NT2/D1 (cell line): ENCODE data around the gene PTPRO.

Experiments
- DNase-seq: peaks from one replicate; pipeline ENCODE4 v3.0.0-alpha.2; 2011; ENCODE audit warnings: low read depth, low spot score
- H3K27me3 ChIP-seq: 2 replicates; pipeline ENCODE4 v1.6.0; 2011; ENCODE audit warnings: mild to moderate bottlenecking; ENCODE audit not compliant: insufficient read length, insufficient read depth
- H3K36me3 ChIP-seq: 2 replicates; pipeline ENCODE4 v1.6.1; 2011; ENCODE audit warnings: mild to moderate bottlenecking, low read length, mixed read lengths; ENCODE audit not compliant: insufficient read depth, insufficient read length
- H3K4me1 ChIP-seq: 2 replicates; pipeline ENCODE4 v1.5.1; 2011; ENCODE audit not compliant: insufficient read depth, insufficient read length
- H3K4me3 ChIP-seq: 2 replicates; pipeline ENCODE4 v1.5.1; 2011; ENCODE audit warnings: low read depth; ENCODE audit not compliant: insufficient read length
- H3K9ac ChIP-seq: 2 replicates; pipeline ENCODE4 v1.6.0; 2011; ENCODE audit warnings: low read depth; ENCODE audit not compliant: insufficient read length
- H3K9me3 ChIP-seq: 2 replicates; pipeline ENCODE4 v1.5.1; 2011; ENCODE audit warnings: mild to moderate bottlenecking, low read length; ENCODE audit not compliant: insufficient read depth
- SUZ12 ChIP-seq: IDR thresholded peaks from 2 replicates; pipeline ENCODE4 v1.6.1; 2011; ENCODE audit not compliant: insufficient read length, insufficient read depth; ENCODE audit errors: extremely low read depth
- YY1 ChIP-seq: IDR thresholded peaks from 2 replicates; pipeline ENCODE4 v1.6.1; 2011; ENCODE audit not compliant: insufficient read length, insufficient read depth
- ZNF274 ChIP-seq: IDR thresholded peaks from 2 replicates; pipeline ENCODE4 v1.6.1; 2011; ENCODE audit warnings: mild to moderate bottlenecking, low read depth, low read length

PTPRO gene

GRCh38 chr12:15632708-15633107 lies 310.4 kb downstream of the PTPRO start:
- H3K9me3 ChIP-seq, result no peaks in the 10 kb centered on the region
- no peak overlapping the region for H3K9ac ChIP-seq
- no peaks in the 10 kb centered on the region for H3K4me1 ChIP-seq
- H3K27me3 ChIP-seq, result no peaks in the 10 kb centered on the region
- TF ChIP-seq SUZ12 (no peak), YY1 (no peak), ZNF274 (no peak)
- no peak for DNase-seq
- no peaks in the 10 kb centered on the region for H3K36me3 ChIP-seq
- H3K4me3 ChIP-seq, result no peak overlapping the region

- no peaks in the 10 kb centered on the region for H3K27me3 ChIP-seq
- H3K9me3 ChIP-seq, result no peaks in the 10 kb centered on the region
- TF ChIP-seq ZNF274 (no peak), YY1 (no peak), SUZ12 (no peak)
- H3K4me3 ChIP-seq, result no peak overlapping the region
- no peaks in the 10 kb centered on the region for H3K4me1 ChIP-seq
- DNase-seq, result no peak
- no peaks in the 10 kb centered on the region for H3K36me3 ChIP-seq
- no peak overlapping the region for H3K9ac ChIP-seq
Measured at GRCh38 chr12:15633201-15633600, 310.9 kb downstream of the PTPRO start.

- Histone ChIP-seq H3K9ac (no peak overlapping the region), H3K9me3 (no peaks in the 10 kb centered on the region), H3K36me3 (no peaks in the 10 kb centered on the region), H3K4me1 (no peaks in the 10 kb centered on the region), H3K27me3 (no peaks in the 10 kb centered on the region), H3K4me3 (no peak overlapping the region)
- TF ChIP-seq YY1 (no peak), ZNF274 (no peak), SUZ12 (no peak)
- no peak for DNase-seq
Measured at GRCh38 chr12:15634010-15634683, 311.8 kb downstream of the PTPRO start.

GRCh38 chr12:15636060-15636890 lies 314.0 kb downstream of the PTPRO start:
- no peak overlapping the region for H3K4me3 ChIP-seq
- H3K9me3 ChIP-seq, result no peaks in the 10 kb centered on the region
- H3K4me1 ChIP-seq, result no peaks in the 10 kb centered on the region
- TF ChIP-seq SUZ12, result no peak
- no peak for TF ChIP-seq ZNF274
- TF ChIP-seq YY1, result no peak
- no peaks in the 10 kb centered on the region for H3K36me3 ChIP-seq
- no peak for DNase-seq
- H3K9ac ChIP-seq, result no peak overlapping the region
- no peaks in the 10 kb centered on the region for H3K27me3 ChIP-seq

- H3K4me3 ChIP-seq, result no peak overlapping the region
- H3K4me1 ChIP-seq, result no peaks in the 10 kb centered on the region
- H3K9ac ChIP-seq, result no peak overlapping the region
- DNase-seq, result no peak
- H3K27me3 ChIP-seq, result no peaks in the 10 kb centered on the region
- TF ChIP-seq YY1 (no peak), ZNF274 (no peak)
- H3K9me3 ChIP-seq, result no peaks in the 10 kb centered on the region
- no peaks in the 10 kb centered on the region for H3K36me3 ChIP-seq
Measured at GRCh38 chr12:15638231-15638630, 315.9 kb downstream of the PTPRO start.

GRCh38 chr12:15644700-15645099 lies 322.4 kb downstream of the PTPRO start:
- Histone ChIP-seq H3K9ac (no peak overlapping the region), H3K4me1 (no peaks in the 10 kb centered on the region), H3K9me3 (no peaks in the 10 kb centered on the region), H3K36me3 (no peaks in the 10 kb centered on the region), H3K4me3 (no peak overlapping the region), H3K27me3 (no peaks in the 10 kb centered on the region)
- DNase-seq, result no peak
- TF ChIP-seq SUZ12 (no peak), YY1 (no peak), ZNF274 (no peak)

- Histone ChIP-seq H3K4me1 (no peaks in the 10 kb centered on the region), H3K9ac (no peak overlapping the region), H3K27me3 (no peaks in the 10 kb centered on the region), H3K9me3 (no peaks in the 10 kb centered on the region), H3K4me3 (no peak overlapping the region), H3K36me3 (no peaks in the 10 kb centered on the region)
- no peak for TF ChIP-seq ZNF274
- no peak for TF ChIP-seq SUZ12
- TF ChIP-seq YY1, result no peak
- no peak for DNase-seq
Measured at GRCh38 chr12:15646581-15646980, 324.3 kb downstream of the PTPRO start.
